ENCODE data around the gene LVRN.
A peak's percentile ranks its signal among the peaks of the same experiment; 100 is the strongest.

Gene LVRN

DNA sequence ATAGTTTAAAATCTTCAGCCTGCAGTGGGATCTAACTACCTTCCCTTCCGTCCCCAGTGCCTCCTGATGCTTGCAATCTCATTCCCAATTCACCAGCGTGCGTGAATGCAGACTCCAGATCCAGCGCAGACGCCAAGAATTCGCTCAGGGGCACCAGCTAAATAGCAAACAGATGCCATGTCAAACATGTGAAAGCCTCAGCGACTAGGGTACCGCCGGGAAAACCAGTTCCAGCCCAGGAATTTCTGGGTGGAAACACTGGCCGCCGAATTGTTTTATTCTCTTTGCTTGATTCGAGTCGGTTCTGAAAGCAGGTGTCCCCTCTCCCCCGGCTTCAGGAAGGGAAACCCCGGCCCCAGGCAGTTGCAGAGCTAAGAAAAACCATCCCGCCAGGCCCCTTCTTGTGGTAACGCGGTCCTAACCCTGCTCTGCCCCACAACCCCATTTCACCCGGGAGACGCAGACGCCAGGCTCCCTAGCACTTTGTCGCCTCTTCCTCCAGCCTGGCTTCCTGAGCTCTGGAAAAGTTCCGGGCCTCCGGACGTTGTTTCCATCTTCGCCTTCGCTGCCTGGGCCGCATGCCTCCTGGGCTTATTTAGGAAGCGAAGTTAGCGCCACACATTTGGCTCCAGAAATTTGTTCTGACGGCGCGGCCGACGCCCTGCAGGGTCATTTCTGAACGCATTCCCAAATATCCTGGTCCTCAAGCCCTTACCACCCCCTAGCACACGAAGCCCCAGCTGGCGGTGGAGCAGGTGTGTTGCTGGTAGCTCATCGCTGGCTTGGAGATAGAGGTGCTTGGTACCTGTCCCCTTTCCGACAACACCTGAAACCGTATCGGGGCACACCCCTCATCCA, 665 bp upstream of the LVRN start:
- DNase-seq = no peak

DNA sequence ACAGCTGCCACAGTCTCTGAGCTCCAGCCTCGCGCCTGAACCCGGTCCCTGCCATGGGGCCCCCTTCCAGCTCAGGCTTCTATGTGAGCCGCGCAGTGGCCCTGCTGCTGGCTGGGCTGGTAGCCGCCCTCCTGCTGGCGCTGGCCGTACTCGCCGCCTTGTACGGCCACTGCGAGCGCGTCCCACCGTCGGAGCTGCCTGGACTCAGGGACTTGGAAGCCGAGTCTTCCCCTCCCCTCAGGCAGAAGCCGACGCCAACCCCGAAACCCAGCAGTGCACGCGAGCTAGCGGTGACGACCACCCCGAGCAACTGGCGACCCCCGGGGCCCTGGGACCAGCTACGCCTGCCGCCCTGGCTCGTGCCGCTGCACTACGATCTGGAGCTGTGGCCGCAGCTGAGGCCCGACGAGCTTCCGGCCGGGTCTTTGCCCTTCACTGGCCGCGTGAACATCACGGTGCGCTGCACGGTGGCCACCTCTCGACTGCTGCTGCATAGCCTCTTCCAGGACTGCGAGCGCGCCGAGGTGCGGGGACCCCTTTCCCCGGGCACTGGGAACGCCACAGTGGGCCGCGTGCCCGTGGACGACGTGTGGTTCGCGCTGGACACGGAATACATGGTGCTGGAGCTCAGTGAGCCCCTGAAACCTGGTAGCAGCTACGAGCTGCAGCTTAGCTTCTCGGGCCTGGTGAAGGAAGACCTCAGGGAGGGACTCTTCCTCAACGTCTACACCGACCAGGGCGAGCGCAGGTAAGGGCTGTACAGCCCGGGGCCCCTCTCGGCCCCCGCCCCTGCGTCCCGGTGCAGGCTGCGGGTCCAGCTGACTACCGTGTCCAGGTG, 509 bp downstream of the LVRN start:
- peak; percentile 2 for DNase-seq

DNA sequence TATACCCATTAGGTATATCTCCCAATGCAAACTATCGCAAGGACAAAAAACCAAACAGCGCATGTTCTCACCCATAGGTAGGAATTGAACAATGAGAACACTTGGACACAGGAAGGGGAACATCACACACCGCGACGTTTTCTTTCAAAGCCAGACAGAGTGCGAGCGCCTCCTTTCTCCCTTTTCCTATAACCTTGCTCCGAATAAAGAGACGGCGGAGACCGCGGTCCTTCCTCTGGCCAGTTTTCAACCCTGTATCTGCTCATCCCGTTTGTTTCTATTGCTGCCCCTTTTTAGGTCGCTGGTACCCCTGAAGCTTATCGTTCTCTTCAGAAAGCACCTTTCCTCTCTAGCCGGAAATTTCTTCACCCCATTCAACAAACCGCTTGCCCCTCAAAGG, 1.3 kb downstream of the LVRN start:
- no peak for DNase-seq

DNA sequence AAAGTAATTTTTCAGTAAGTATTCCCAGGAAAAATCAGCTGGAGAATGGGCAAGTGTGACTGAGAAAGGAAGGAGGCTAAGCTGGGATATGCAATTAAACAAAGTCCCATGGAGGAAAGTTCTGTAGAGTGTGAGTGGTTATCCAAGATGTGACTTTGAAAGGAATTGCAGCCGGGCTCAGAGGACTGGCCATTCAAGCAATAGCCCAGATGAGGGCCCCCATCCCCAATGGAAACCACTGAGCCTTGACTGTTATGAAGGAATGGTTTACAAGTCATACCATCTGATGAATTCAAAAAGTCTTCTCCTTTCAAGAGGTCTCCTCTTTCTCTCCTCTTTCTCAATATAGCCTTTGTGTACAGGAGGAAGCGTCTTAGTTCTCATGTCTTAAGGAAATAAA, 6.5 kb downstream of the LVRN start:
- DNase-seq = no peak

DNA sequence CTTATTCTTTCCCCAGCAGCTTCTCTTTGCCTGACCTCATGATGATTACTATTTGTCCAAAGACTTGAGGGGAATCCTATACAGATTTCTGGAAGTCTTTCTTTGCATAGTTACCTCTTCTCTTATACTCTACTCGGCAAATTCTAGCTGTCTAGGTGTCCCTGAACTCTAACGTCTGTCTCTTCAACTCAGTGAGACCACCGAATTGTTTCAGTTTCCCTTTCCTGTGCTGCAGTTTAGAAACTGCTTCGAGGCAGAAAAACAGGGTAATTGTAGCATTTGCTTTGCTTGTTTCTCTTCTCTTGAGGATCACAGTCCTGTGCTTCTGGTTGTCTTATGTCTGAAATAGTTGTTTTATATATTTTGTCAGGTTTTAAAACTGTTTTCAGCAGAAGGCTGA, 14.8 kb downstream of the LVRN start:
- no peak for DNase-seq

DNA sequence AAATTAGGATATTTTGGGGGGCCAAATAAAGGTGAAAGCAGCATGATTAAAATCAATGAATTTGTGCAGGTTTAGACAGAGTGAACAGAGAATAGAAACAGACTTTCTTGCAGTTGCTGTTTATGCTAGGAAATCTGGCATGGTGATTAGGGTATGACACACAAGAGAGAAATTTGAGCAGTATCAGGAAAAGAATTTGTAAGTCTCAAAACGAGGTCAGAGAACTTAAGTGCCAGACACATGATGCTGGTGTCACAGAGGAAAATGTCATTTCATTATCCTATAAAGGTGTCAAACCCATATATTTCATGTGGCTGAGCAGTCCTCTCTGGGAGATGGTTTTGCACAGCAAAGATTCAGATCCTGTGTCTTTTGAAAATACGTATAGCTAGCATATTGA, 15.7 kb downstream of the LVRN start:
- DNase-seq = no peak

DNA sequence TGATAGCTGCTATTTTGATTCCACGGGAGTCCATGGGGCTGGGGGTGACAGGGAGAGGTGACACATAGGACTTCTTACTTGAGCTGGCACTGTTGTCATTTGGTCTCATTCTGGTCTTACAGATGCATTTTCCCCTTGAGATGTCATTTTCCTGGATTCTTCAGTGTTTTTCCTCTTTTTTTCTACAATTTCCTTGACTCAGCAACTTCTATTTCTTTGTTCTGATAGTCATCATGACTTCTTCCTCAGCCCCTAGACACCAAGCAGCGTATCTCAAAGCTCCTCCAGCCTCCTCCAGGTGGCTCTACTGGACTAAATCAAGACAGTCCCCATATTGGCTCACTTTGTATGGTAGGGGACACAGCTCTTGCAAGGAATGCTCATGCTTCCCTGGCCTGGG, 16.5 kb downstream of the LVRN start:
- no peak for DNase-seq

DNA sequence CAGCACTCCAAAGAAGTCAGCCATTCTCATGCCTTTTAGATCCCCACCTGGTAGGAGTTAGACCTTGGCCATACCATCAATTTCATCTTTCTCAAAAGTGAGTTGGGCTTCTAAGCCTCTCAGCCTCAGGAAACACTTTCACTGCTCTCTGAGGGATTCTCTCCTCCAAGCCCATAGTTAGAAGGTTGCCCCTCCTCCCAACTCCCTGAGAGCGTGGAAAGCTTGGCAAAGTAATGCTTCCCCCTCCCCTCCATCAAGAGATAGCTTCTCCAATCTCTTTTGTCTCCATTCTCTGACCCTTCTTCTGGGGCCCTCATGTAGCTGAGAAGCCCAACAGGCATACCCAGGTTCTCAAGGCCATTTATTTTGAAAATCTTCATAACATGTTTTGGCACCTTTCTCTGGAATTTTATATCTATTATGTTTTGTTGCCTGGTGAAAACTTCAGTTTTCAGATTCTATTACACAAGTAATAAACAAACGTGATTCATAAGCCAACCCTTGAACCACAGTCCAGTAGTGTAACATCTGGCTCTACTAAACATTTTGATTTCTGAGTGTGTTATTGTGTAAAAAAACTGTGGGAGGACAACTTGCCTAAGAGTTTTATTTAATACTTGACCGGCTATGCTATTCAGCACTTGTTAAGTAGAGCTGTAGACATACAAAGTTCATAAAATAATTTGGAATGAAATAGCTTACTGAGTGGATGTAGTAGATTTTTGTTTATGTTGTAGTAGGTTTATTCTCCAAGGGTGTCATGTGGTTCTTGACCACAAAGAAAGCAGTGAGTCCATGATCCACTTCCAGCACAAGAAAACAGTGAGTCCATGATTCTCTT, 17.1 kb downstream of the LVRN start:
- DNase-seq = no peak

DNA sequence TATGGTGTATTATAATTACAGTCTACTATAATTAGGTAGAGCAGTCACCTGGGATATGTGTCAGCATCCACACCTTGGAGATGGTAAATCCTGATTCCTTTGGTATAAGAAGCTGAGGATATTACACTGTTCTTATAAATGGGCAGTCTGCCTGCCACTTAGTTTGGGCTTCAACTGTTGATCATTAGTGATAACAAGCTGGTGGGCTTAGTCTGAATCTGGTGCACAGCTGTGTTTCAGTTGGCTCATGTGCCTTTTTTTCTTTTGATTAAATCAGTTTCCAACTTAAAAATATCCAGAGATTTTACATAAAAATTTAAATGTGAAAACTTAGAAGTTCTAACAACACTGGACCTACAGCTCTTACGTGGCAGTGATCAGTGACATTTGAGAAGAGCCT, 21.2 kb downstream of the LVRN start:
- no peak for DNase-seq

DNA sequence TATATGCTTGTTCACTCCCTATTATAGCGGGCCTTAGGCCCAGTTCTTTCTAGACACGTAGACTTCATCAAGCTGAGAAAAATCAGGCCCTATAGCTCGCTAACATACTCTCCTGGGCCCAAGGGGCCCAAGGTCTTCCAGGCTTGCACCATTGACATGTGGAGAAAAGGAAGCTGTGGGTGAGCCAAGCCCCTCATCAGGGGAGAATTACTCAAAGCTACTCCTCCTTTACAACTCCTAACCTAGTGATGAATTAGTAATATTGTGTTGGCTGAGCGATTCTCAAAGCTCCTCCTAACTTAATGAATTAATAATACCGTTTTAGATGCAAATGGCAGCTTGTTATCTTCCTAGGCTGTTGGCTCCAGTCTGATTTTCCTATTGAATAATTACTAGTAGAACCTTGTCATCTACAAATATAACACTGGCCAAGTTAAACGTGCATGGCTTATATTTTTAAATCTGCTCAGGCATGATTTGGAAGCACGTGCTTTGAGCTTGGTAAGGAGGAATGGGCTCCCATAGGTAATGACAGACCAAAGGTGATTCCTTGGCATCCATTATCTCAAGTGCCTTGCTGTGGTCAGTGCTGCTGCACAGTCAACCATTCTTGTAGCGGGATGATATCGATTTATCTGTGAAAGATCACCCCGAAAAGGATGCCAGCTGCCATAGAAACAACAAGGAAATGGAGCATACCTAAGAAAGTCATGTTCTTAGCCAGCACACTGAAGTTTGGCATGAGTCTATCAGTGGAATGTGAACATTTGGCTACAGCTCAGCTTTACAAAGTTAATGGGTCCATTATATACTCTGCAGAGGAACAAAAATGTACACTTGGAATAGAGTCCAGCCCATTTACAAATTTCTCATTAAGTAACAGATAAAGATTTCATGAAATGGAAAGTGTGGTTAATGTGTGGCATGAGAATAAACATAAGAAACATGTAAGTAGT, 23.8 kb downstream of the LVRN start:
- no peak for DNase-seq

DNA sequence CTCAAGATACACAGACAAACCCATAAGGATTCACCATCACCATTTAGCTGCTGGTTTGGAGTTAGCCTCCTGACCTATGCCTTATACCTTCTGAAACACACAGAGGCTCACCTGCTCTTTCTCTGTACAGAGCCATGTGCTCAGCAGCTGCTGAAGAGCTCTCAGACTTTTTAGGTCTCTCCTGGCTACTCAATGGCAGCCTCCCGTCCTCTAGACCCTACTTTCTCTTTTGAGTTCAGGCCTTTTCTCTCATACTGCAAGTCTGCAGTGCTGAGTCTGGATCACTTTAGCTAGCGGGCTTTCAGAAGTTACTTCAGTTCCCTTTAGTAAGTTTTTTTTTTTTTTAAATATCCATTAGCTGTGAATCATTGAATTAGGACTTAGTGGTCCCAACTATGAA, 25.7 kb downstream of the LVRN start:
- DNase-seq = no peak

DNA sequence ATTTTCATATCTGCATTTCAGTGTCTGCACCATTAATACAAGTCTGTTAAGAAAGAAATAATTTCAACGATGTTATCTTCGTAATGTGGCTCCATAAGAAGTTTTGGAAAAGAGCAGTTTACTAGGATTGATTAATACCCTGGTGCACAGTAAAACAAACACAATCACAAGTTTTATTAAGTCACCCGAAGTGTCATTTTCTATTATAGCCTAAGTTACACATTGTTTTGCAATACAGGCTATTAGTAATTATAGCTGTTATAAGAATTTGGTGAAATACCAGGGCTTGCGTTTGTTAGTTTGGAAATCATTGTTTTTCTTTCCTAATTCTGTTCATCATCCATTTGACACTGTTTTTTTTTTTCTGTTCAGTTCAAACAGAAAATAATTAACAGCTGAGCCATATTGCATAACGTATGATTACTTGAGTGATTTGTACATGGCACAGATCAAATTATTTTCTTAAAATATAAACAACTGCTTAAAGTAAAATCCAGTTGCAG, 30.6 kb downstream of the LVRN start:
- DNase-seq = no peak

DNA sequence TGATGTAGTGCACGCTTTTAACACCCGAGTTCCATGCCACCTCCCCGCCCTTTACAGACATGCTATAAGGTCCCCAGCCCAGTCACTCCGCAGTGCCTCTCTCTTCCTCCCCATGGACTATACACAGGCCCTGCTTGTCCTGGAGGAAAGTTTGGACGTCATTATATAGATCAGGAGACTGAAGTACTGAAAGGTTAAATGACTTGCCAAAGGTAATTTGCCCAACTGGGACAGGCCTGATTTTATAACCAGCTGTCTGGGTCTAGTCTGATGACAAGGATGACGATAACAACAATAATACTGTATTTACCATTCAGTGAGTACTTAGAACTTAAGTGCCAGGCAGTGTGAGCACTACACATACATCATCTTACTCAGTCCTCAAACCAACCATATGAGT, 33.1 kb downstream of the LVRN start:
- DNase-seq = no peak

DNA sequence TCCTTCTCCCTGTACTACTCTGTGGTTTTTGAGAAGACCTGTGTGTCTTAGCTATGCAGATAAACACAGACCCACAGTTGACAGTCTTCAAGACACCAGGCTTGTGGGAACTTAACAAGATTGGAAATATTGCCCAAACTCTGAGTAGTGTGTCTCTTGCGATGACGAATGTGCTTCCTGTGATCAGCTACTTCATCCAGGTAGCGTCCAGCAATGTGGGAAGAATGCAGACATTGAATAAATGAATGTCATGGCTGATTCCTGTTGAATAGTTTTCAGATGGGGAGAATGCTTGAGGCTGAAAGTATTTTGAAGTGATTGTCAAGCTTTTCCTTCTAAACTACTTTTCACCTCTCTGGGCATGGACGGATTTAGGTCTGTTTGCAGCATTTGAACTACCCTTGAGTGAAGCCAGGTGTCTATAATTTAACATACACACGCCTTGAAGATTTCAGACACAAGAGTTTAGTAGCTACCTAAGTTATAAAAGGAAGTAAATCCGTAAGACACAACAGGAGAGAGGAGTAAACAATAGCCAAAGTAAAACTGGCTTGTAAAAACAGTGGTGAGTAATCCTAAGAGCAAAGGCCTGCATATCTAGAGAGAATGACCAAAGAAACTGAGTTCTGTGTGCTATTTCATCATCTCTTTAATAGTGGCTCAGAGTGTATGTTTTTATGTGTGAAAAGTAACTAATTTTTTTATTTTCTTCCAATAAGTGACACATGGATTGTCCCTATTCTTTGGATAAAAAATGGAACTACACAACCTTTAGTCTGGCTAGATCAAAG, 40.0 kb downstream of the LVRN start:
- DNase-seq = no peak

DNA sequence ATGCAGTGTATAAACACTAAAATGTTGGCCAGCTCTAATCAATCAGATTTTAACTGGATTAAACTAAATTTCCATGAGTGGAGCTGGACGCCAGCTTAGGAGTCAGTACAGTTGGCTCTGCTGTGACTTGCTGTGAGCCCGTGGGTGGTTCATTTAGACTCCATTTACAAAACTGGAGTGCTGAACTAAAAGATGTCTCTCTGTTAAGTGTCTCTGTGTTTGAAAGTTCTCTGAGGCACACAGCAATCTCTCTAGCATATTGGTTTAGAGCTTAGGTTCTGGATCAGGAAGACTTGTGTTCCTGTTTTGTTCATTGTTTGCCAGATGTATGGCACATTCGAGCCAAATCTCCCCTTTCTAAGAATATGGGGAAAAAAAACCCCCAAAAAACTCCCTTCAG, 42.0 kb downstream of the LVRN start:
- DNase-seq = no peak

DNA sequence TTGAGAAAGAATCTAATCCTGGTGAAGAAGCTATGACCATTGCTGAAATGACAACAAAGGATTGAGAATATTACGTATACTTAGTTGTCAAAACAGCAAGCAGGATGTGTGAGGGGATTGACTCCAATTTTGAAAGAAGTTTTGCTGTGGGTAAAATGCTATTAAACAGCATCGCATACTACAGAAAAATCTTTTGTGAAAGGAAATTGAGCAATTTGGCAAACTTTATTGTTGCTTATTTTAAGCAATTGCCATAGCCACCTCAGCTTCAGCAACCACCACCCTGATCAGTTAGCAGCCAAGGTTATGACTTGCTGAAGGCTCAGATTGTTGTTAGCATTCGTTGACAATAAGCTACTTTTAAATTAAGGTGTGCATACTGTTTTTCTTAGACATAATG, 47.5 kb downstream of the LVRN start:
- no peak for DNase-seq

DNA sequence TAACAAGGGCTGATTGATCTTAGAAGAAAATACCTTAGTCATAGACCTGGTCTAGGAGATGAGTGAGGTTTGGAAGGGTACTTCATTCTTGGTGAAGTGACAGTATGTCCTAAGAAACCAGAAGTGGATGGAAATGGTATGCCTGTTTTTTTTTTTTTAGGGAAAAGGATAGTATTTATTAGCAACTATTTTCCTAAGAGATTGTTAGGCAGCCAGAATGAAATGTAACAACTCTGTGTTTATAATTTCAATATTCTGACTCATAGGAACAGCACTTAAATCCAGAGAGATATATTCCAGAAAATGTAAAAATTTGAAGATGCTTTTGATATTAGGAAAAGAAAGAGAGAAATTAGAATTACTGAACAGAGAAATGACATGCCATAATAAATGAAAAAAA, 48.8 kb downstream of the LVRN start:
- DNase-seq = no peak

DNA sequence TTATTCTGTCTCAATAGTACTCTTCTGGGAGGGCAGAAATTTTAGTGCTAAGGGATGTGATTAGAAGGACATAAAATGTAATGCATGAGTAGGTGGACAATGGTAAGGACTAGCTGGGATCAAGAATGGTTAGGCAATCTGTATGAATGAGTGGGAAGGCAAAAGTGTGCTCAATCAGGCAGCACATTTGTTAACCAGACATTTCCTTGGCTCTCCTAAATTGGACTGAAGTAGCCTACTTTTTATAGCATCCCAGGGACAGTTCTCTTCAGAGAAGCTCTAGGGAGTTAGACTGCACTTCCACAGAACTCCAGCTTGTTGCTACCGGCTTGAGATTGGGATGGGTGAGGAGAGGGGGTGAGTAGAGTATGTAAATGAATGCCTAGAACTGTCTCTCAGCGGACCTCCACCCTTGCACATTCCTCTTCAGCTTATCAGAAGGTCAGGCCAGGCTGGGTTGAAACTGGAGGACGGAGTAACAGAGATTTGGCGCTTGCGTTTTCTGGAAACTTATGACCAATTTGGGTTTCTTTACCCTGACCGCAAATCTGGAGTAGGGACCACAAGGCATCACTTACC, 51.0 kb downstream of the LVRN start:
- no peak for DNase-seq

DNA sequence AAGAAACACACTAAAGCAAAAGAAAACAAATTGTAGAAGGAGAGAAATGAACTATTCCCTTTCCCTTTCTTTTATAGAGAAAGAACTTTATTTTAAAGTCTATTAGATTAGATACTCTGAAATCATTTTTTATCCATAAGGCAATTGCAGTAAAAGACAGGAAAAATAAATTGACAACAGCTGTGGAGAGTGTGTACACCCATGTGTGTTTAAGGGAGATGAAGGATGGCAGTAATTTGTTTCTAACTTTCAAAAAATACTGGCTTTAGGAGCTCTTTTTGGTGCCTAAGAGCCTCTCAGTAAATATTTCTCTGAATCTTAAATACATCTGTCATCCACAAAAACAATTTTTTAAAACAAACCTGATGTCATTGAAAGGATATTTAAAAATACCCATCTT, 51.7 kb downstream of the LVRN start:
- no peak for DNase-seq

DNA sequence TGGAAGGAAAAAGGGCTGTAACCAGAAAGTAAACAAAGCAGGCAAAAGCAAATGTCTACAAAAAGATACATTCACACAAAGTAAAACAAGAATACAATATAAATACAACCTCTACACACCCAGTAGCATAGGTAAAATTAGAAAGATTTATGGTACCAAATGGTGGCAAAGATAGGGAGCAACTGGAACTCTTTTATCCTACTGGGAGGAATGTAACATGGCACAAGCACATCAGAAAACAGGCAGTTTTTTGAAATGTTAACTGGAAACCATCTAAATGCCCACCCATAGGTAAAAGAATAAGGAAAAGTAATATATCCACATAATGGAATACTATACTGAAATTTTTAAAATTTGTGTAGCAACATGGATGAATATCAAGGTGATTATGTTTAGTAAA, 61.3 kb downstream of the LVRN start:
- DNase-seq = no peak

DNA sequence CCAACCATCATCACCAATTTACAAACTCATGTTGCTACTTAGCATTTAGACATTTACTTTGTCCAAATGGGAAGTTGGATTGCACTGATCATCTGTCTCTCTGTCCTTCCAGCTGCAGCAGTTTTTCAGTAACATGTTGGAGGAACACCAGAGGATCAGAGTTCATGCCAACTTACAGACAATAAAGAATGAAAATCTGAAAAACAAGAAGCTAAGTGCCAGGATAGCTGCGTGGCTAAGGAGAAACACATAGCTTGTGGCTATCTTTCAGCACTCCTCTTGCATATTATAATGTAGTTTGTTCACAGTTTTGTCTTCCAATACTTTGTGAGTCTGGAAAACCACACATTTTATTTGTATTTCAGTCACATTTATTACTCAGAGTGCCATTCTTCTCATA, 63.6 kb downstream of the LVRN start:
- DNase-seq = no peak

Data from activated CD4-positive, alpha-beta T cell treated with anti-CD3 and anti-CD28 coated beads for 48 hours (primary cell).